ENCODE results near the gene DDX41. TPM values are rescaled to one million over a fixed set of nuclear protein-coding genes. Genes with fewer than 3 reads are reported as not detected.

Gene DDX41
- total RNA-seq, 2 experiments from 2014 or later, result 169 to 224 TPM

DNA sequence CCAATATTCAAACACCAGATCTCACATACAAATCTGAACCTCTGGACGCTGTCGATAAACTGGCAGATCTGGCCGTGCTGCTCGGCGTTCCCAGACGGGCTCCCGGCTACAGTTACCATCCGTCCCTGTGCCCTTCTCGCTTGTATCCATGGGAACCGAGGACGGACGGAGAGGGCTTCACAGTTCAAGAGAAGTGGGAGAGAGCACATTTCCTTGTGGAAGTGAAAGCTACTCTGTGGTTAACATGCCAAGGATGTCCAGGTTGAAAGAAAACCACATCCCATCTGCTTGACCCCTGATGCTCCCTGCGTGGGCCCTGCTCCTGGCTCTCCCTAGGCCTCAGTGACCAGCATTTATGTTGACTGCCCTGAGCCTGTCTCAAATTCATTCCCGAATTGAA is 37.0 kb downstream of the DDX41 start:
- Histone ChIP-seq H4K20me1 (ENCODE audit: insufficient read depth, low read length) (no peaks in the 10 kb centered on the region), H3K4me3 (ENCODE audit: low read depth, low read length, poor library complexity, severe bottlenecking) (no peak overlapping the region), H3K4me1 (ENCODE audit: insufficient read depth, low read length, poor library complexity, severe bottlenecking) (no peaks in the 10 kb centered on the region), H2AFZ (ENCODE audit: low read length) (no peak overlapping the region), H3K79me2 (ENCODE audit: insufficient read depth, low read depth, low read length) (no peaks in the 10 kb centered on the region), H3K36me3 (ENCODE audit: insufficient read depth, low read length) (no peaks in the 10 kb centered on the region), H3K9me3 (ENCODE audit: low read length) (no peaks in the 10 kb centered on the region), H3K4me2 (ENCODE audit: low read length) (no peak overlapping the region), H3K27ac (ENCODE audit: low read depth, low read length, poor library complexity, severe bottlenecking) (no peak overlapping the region), H3K9me2 (ENCODE audit: insufficient read depth, low read length) (no peaks in the 10 kb centered on the region)
- no TSS peak for BruUV-seq (replicated peaks)
- intact Hi-C loops (cut with micrococcal nuclease; ENCODE audit: unreplicated experiment), result no loop called here
- TF ChIP-seq, protein P1, sequence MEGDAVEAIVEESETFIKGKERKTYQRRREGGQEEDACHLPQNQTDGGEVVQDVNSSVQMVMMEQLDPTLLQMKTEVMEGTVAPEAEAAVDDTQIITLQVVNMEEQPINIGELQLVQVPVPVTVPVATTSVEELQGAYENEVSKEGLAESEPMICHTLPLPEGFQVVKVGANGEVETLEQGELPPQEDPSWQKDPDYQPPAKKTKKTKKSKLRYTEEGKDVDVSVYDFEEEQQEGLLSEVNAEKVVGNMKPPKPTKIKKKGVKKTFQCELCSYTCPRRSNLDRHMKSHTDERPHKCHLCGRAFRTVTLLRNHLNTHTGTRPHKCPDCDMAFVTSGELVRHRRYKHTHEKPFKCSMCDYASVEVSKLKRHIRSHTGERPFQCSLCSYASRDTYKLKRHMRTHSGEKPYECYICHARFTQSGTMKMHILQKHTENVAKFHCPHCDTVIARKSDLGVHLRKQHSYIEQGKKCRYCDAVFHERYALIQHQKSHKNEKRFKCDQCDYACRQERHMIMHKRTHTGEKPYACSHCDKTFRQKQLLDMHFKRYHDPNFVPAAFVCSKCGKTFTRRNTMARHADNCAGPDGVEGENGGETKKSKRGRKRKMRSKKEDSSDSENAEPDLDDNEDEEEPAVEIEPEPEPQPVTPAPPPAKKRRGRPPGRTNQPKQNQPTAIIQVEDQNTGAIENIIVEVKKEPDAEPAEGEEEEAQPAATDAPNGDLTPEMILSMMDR (conservative IDR thresholded peaks at IDR 0.05; ENCODE audit: low read length), result no peak
- no peak for TF ChIP-seq EZH2phosphoT487 (IDR thresholded peaks at IDR 0.05; ENCODE audit: borderline replicate concordance, low read depth, low read length)
- DNase-seq (ENCODE audit: low spot score), result no peak
- CTCF ChIA-PET (ENCODE audit: unreplicated experiment), result no interaction called here
- POLR2A ChIA-PET, result no interaction called here

DNA sequence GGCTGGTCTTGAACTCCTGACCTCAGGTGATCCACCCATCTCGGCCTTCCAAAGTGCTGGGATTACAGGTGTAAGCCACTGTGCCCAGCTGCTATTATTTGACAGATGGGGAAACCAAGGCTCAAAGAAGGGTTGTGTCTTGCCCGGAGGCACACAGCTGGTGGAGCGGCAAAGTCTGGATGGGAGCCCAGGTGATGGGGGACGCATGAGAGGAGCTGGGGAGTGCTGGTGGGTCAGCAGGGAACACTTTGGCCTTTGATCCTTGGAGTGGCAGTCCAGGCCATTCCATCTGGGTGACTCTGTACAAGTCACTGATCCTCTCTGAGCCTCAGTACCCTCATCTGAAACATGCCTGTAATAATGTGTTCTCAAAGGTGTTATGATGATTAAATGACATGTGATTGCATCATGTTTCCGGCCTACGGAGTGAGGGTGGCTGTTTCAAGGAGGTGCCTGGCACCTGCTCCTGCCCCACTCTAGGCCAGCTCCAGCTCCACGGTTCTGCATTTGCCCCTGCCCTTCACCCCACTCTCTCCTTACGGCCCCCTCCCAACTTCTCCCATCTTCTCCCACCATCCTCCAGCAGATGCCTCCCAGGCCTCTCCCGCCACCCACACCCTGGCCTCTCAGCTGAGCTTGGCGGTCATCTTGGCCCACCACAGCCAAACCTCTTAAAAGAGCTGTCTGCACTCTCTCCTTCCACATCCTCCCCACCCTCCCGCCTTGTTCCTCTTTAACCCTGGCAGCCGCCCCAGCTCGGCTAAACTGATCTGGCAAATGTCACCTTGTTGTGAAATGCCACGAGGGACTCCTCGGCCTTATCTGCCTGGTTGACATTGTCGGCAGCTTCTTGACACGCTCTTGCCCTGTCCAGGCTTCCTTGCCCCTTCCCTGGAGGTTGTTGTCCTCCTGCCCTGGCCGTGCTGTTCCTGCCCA is 37.8 kb downstream of the DDX41 start:
- BruUV-seq (replicated peaks), result no TSS peak
- no peak overlapping the region for H3K4me2 ChIP-seq (ENCODE audit: low read length)

More for the DNA sequence above, 37.8 kb downstream of the DDX41 start:
- ChIA-PET CTCF (ENCODE audit: unreplicated experiment) (no interaction called here), POLR2A (interaction anchor here (0.6 to 1.6 kb wide), 2 partner anchors 30 to 55 kb away, joined by 3 to 4 read pairs; no protein-coding TSS in a partner anchor)
- no peak for DNase-seq (ENCODE audit: low spot score)
- H3K9me3 ChIP-seq (ENCODE audit: low read length), result no peaks in the 10 kb centered on the region
- H3K27ac ChIP-seq (ENCODE audit: low read depth, low read length, poor library complexity, severe bottlenecking), result no peak overlapping the region
- H3K79me2 ChIP-seq (ENCODE audit: insufficient read depth, low read depth, low read length), result no peaks in the 10 kb centered on the region
- no peak overlapping the region for H3K4me3 ChIP-seq (ENCODE audit: low read depth, low read length, poor library complexity, severe bottlenecking)
- no peaks in the 10 kb centered on the region for H3K36me3 ChIP-seq (ENCODE audit: insufficient read depth, low read length)
- H3K4me1 ChIP-seq (ENCODE audit: insufficient read depth, low read length, poor library complexity, severe bottlenecking), result no peaks in the 10 kb centered on the region
- intact Hi-C loops (cut with micrococcal nuclease; ENCODE audit: unreplicated experiment), result no loop called here
- no peaks in the 10 kb centered on the region for H4K20me1 ChIP-seq (ENCODE audit: insufficient read depth, low read length)
- H3K9me2 ChIP-seq (ENCODE audit: insufficient read depth, low read length), result no peaks in the 10 kb centered on the region
- TF ChIP-seq, protein P1 (conservative IDR thresholded peaks at IDR 0.05; ENCODE audit: low read length), result no peak
- no peak for TF ChIP-seq EZH2phosphoT487 (IDR thresholded peaks at IDR 0.05; ENCODE audit: borderline replicate concordance, low read depth, low read length)
- H2AFZ ChIP-seq (ENCODE audit: low read length), result no peak overlapping the region
